IMR-90 (cell line): Measurements from ENCODE around the gene DYNC1LI2. TPM values are rescaled to one million over a fixed set of nuclear protein-coding genes. Genes with fewer than 3 reads are reported as not detected.

Experiments used
- ATAC-seq: fragments of 200-7000 bp; cut with Tn5 transposase; 2 replicates; pipeline ENCODE4 v1.9.1; 2020; ENCODE audit warnings: low read depth, mild to moderate bottlenecking, moderate library complexity
- BruUV-seq: library from RNA; stranded (reverse); fragments of 400-500 nt; replicated peaks from 2 replicates; lab custom pipeline; 2021; lab: Mats Ljungman, UMichigan
- CTCF ChIA-PET: fragments of 300-600 bp; formaldehyde crosslinking; extraction: SDS; loops from one replicate; lab custom pipeline; 2021; ENCODE audit warnings: antibody characterized with exemption; lab: Yijun Ruan, JAX
- POLR2A ChIA-PET: fragments of 300-600 bp; sonication (Branson Sonifier 250); formaldehyde crosslinking; loops from one replicate; lab custom pipeline; 2022; ENCODE audit warnings: antibody characterized with exemption; ENCODE audit not compliant: unreplicated experiment; lab: Charles Lee
- DNase-seq: peaks from one replicate; pipeline ENCODE4 v3.0.0; 2013
- H2AFZ ChIP-seq: replicated peaks from 2 replicates; pipeline ENCODE3; 2013; ENCODE audit warnings: low read length, mild to moderate bottlenecking; ENCODE audit not compliant: poor library complexity
- H2AK5ac ChIP-seq: 2 replicates; pipeline ENCODE4 v1.6.1; 2013; ENCODE audit warnings: low read depth, low read length, inconsistent platforms
- H2AK9ac ChIP-seq: replicated peaks from 2 replicates; pipeline ENCODE3; 2013; ENCODE audit warnings: mild to moderate bottlenecking, low read depth, low read length, moderate library complexity; ENCODE audit not compliant: poor library complexity
- H2BK120ac ChIP-seq: 2 replicates; pipeline ENCODE4 v1.6.1; 2013; ENCODE audit warnings: low read depth, low read length, inconsistent platforms
- H2BK15ac ChIP-seq: 3 replicates; pipeline ENCODE4 v1.6.1; 2013; ENCODE audit warnings: low read depth, low read length, inconsistent platforms
- H2BK20ac ChIP-seq: 2 replicates; pipeline ENCODE4 v1.6.1; 2013; ENCODE audit warnings: low read depth, mild to moderate bottlenecking, inconsistent platforms, low read length, moderate library complexity
- H2BK5ac ChIP-seq: 2 replicates; pipeline ENCODE4 v1.6.1; 2013; ENCODE audit warnings: mild to moderate bottlenecking, low read depth, low read length, inconsistent platforms; ENCODE audit not compliant: poor library complexity, severe bottlenecking
- H3K14ac ChIP-seq: replicated peaks from 2 replicates; pipeline ENCODE4 v1.6.1; 2013; ENCODE audit warnings: low read depth, low read length, inconsistent platforms
- H3K18ac ChIP-seq: 2 replicates; pipeline ENCODE4 v1.6.1; 2013; ENCODE audit warnings: low read depth, low read length, control low read depth
- H3K23ac ChIP-seq: 2 replicates; pipeline ENCODE4 v1.6.1; 2013; ENCODE audit warnings: low read depth, low read length, inconsistent platforms
- H3K27ac ChIP-seq: 2 replicates; pipeline ENCODE4 v1.5.1; 2013; ENCODE audit warnings: mild to moderate bottlenecking, control low read depth, low read length; ENCODE audit not compliant: insufficient read depth
- H3K27me3 ChIP-seq: 2 replicates; pipeline ENCODE4 v1.6.1; 2013; ENCODE audit warnings: low read length; ENCODE audit not compliant: control insufficient read depth, insufficient read depth
- H3K36me3 ChIP-seq: 2 replicates; pipeline ENCODE4 v1.6.1; 2013; ENCODE audit warnings: low read length, mixed read lengths; ENCODE audit not compliant: control insufficient read depth, insufficient read depth
- H3K4ac ChIP-seq: 2 replicates; pipeline ENCODE4 v1.6.1; 2013; ENCODE audit warnings: low read depth, low read length, inconsistent platforms
- H3K4me1 ChIP-seq: 2 replicates; pipeline ENCODE4 v1.6.1; 2013; ENCODE audit warnings: low read length, mixed read lengths; ENCODE audit not compliant: control insufficient read depth, insufficient read depth
- H3K4me2 ChIP-seq: 2 replicates; pipeline ENCODE4 v1.6.1; 2013; ENCODE audit warnings: low read depth, mild to moderate bottlenecking, control low read depth, low read length, moderate library complexity
- H3K4me3 ChIP-seq: 2 replicates; pipeline ENCODE4 v1.5.1; 2013; ENCODE audit warnings: low read depth, mild to moderate bottlenecking, control low read depth, low read length, moderate library complexity; ENCODE audit not compliant: insufficient read depth
- H3K56ac ChIP-seq: 2 replicates; pipeline ENCODE4 v1.6.1; 2013; ENCODE audit warnings: low read length, inconsistent platforms; ENCODE audit not compliant: insufficient read depth; ENCODE audit errors: extremely low read depth
- H3K79me1 ChIP-seq, 2 experiments: 2 replicates each; pipeline ENCODE4 v1.6.1; 2013; ENCODE audit warnings: low read length in 2 of 2, inconsistent platforms in 1 of 2, low read depth in 1 of 2
- H3K9ac ChIP-seq: 2 replicates; pipeline ENCODE4 v1.6.1; 2013; ENCODE audit warnings: low read depth, low read length, control low read depth
- H3K9me1 ChIP-seq: 2 replicates; pipeline ENCODE4 v1.6.1; 2013; ENCODE audit warnings: low read length, inconsistent platforms; ENCODE audit not compliant: insufficient read depth
- H3K9me3 ChIP-seq: 2 replicates; pipeline ENCODE4 v1.6.1; 2013; ENCODE audit warnings: low read length; ENCODE audit not compliant: control insufficient read depth, insufficient read depth
- H4K20me1 ChIP-seq: 2 replicates; pipeline ENCODE4 v1.6.1; 2013; ENCODE audit warnings: low read length, inconsistent platforms; ENCODE audit not compliant: insufficient read depth
- H4K5ac ChIP-seq: 2 replicates; pipeline ENCODE4 v1.6.1; 2013; ENCODE audit warnings: mild to moderate bottlenecking, low read depth, low read length, control low read depth
- H4K8ac ChIP-seq, 2 experiments: 2 replicates each; pipeline ENCODE4 v1.6.1; 2013; ENCODE audit warnings: low read depth in 2 of 2, low read length in 2 of 2, control low read depth in 1 of 2, inconsistent platforms in 1 of 2
- H4K91ac ChIP-seq: 2 replicates; pipeline ENCODE4 v1.6.1; 2013; ENCODE audit warnings: low read depth, low read length, inconsistent platforms; ENCODE audit not compliant: insufficient read depth
- BHLHE40 ChIP-seq: fragments of 150-350 bp; IDR thresholded peaks from 2 replicates; pipeline ENCODE4 v1.6.1; 2016; ENCODE audit warnings: mild to moderate bottlenecking, low read depth, low read length
- CEBPB ChIP-seq: IDR thresholded peaks from 2 replicates; pipeline ENCODE4 v1.6.1; 2012; ENCODE audit warnings: low read depth, low read length, improper control_type of control experiment
- CHD1 ChIP-seq: IDR thresholded peaks from 2 replicates; pipeline ENCODE4 v1.6.1; 2012; ENCODE audit warnings: low read depth, low read length, improper control_type of control experiment
- CTCF ChIP-seq: conservative IDR thresholded peaks from 2 replicates; pipeline ENCODE4 v1.5.1; 2012; ENCODE audit warnings: mild to moderate bottlenecking, low read depth, low read length, improper control_type of control experiment
- FOS ChIP-seq: fragments of 150-350 bp; IDR thresholded peaks from 2 replicates; pipeline ENCODE4 v1.6.1; 2016; ENCODE audit warnings: low read depth, low read length
- MAFK ChIP-seq: IDR thresholded peaks from 2 replicates; pipeline ENCODE4 v1.6.1; 2012; ENCODE audit warnings: low read depth, low read length, improper control_type of control experiment
- MAZ ChIP-seq: IDR thresholded peaks from 2 replicates; pipeline ENCODE4 v1.6.1; 2012; ENCODE audit warnings: low read depth, mild to moderate bottlenecking, low read length, improper control_type of control experiment, moderate library complexity, borderline replicate concordance
- MXI1 ChIP-seq: IDR thresholded peaks from 2 replicates; pipeline ENCODE4 v1.6.1; 2012; ENCODE audit warnings: low read depth, mild to moderate bottlenecking, low read length, moderate library complexity, borderline replicate concordance
- NFE2L2 ChIP-seq: fragments of 150-350 bp; IDR thresholded peaks from 2 replicates; pipeline ENCODE4 v1.6.1; 2016; ENCODE audit warnings: low read depth, mild to moderate bottlenecking, low read length
- POLR2A ChIP-seq: IDR thresholded peaks from 2 replicates; pipeline ENCODE4 v1.6.1; 2012; ENCODE audit warnings: mild to moderate bottlenecking, low read depth, low read length
- RAD21 ChIP-seq: IDR thresholded peaks from 2 replicates; pipeline ENCODE4 v1.6.1; 2012; ENCODE audit warnings: low read length, improper control_type of control experiment
- RCOR1 ChIP-seq: IDR thresholded peaks from 2 replicates; pipeline ENCODE4 v1.6.1; 2012; ENCODE audit warnings: mild to moderate bottlenecking, low read length, improper control_type of control experiment; ENCODE audit not compliant: insufficient replicate concordance
- RFX5 ChIP-seq: IDR thresholded peaks from 2 replicates; pipeline ENCODE4 v1.8.0; 2012; ENCODE audit warnings: low read depth, mild to moderate bottlenecking, low read length, moderate library complexity
- SMC3 ChIP-seq: fragments of 150-350 bp; IDR thresholded peaks from 2 replicates; pipeline ENCODE4 v1.6.1; 2016; ENCODE audit warnings: low read depth, mild to moderate bottlenecking, antibody characterized with exemption, low read length, moderate library complexity
- WGBS, 2 experiments: methylation state at CpG; one replicate each; pipeline versions ENCODE4 v1.1.5 to v1.1.7; 2013; ENCODE audit warnings: missing lambda C conversion rate in 2 of 2; ENCODE audit not compliant: insufficient read length in 1 of 2; ENCODE audit errors: extremely low coverage in 2 of 2; 5-methylcytosine and 5-hydroxymethylcytosine counted together
- dilution Hi-C: fragments of 300-500 bp; cut with HindIII; formaldehyde crosslinking; loops from one replicate; pipeline ENCODE4 v1.14.3; 2018; ENCODE audit warnings: low sequenced_read_pairs; ENCODE audit not compliant: unreplicated experiment
- in situ Hi-C: fragments of 300-500 bp; cut with MboI; formaldehyde crosslinking; loops from 3 replicates; pipeline ENCODE4 v1.14.3; 2019; ENCODE audit warnings: low sequenced_read_pairs, inconsistent platforms, mixed read lengths
- intact Hi-C: fragments of 100-400 bp; cut with micrococcal nuclease; formaldehyde crosslinking; loops from 2 replicates; pipeline ENCODE4 v1.10.0; 2022
- polyA plus RNA-seq, 3 experiments: library from polyadenylated mRNA; depleted of rRNA; stranded (reverse); fragments of >200 nt; gene quantifications; 2 replicates each; pipeline ENCODE4 v1.2.3, GENCODE V29; 2012; ENCODE audit warnings: low replicate concordance in 1 of 3
- total RNA-seq: library from RNA; depleted of rRNA; stranded (reverse); fragments of >200 nt; gene quantifications from 2 replicates; pipeline ENCODE4 v1.2.3, GENCODE V29; 2012
- TF ChIP-seq, protein P1 (sequence below): fragments of 150-350 bp; IDR thresholded peaks from 2 replicates; pipeline ENCODE4 v1.6.1; 2016; ENCODE audit warnings: low read depth, mild to moderate bottlenecking, low read length, moderate library complexity, borderline replicate concordance
- TF ChIP-seq, protein P2 (sequence below): fragments of 150-350 bp; IDR thresholded peaks from 2 replicates; pipeline ENCODE4 v1.6.1; 2017; ENCODE audit warnings: mild to moderate bottlenecking, antibody characterized with exemption, low read length, low read depth

The DYNC1LI2 gene
- total and polyA plus RNA-seq, 2 of the 4 experiments (the other 2 are of a cell fraction) = 65.3 to 88.4 TPM

GRCh38 chr16:66693149-66693548 is 58.3 kb downstream of the DYNC1LI2 start:
- no peak overlapping the region for H3K9ac ChIP-seq
- no peak overlapping the region for H2BK5ac ChIP-seq
- in situ Hi-C loops (no loop called here), dilution Hi-C loops (no loop called here), intact Hi-C loops (no loop called here)
- H2BK120ac ChIP-seq = no peak overlapping the region
- TF ChIP-seq FOS = no peak
- TF ChIP-seq SMC3 = no peak
- TF ChIP-seq POLR2A = no peak
- no peak for TF ChIP-seq RAD21
- TF ChIP-seq, protein P1, sequence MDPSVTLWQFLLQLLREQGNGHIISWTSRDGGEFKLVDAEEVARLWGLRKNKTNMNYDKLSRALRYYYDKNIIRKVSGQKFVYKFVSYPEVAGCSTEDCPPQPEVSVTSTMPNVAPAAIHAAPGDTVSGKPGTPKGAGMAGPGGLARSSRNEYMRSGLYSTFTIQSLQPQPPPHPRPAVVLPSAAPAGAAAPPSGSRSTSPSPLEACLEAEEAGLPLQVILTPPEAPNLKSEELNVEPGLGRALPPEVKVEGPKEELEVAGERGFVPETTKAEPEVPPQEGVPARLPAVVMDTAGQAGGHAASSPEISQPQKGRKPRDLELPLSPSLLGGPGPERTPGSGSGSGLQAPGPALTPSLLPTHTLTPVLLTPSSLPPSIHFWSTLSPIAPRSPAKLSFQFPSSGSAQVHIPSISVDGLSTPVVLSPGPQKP = no peak
- no peak for TF ChIP-seq CTCF
- TF ChIP-seq RFX5 = no peak
- no peak for TF ChIP-seq CHD1
- TF ChIP-seq BHLHE40 = no peak
- no peak for TF ChIP-seq RCOR1
- no peak for TF ChIP-seq CEBPB
- TF ChIP-seq, protein P2, sequence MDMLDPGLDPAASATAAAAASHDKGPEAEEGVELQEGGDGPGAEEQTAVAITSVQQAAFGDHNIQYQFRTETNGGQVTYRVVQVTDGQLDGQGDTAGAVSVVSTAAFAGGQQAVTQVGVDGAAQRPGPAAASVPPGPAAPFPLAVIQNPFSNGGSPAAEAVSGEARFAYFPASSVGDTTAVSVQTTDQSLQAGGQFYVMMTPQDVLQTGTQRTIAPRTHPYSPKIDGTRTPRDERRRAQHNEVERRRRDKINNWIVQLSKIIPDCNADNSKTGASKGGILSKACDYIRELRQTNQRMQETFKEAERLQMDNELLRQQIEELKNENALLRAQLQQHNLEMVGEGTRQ = no peak
- no peak for TF ChIP-seq NFE2L2
- no peak for TF ChIP-seq MAZ
- no peak for TF ChIP-seq MAFK
- no peak for TF ChIP-seq MXI1
- H2BK20ac ChIP-seq = no peak overlapping the region
- BruUV-seq = no TSS peak
- H3K36me3 ChIP-seq = no peaks in the 10 kb centered on the region
- ATAC-seq (no peak), DNase-seq (no peak)
- no peak overlapping the region for H2BK15ac ChIP-seq
- H3K18ac ChIP-seq = no peak overlapping the region
- no peak overlapping the region for H3K56ac ChIP-seq
- peaks cover 7% of the 10 kb centered on the region for H4K20me1 ChIP-seq
- H4K5ac ChIP-seq = no peak overlapping the region
- H3K9me3 ChIP-seq = no peaks in the 10 kb centered on the region
- no peak overlapping the region for H3K4ac ChIP-seq
- H2AK5ac ChIP-seq = no peak overlapping the region
- no peak overlapping the region for H2AFZ ChIP-seq
- no peak overlapping the region for H2AK9ac ChIP-seq
- H3K4me3 ChIP-seq = no peak overlapping the region
- no peak overlapping the region for H3K4me2 ChIP-seq
- POLR2A ChIA-PET = no interaction called here
- 95% methylated on average over 2 of the region's 4 CpGs; no CpG with 5 or more reads in 1 of the 2 experiments for WGBS, 2 experiments
- H3K27ac ChIP-seq = no peak overlapping the region
- H3K79me1 ChIP-seq = peaks cover 6 to 21% of the 10 kb centered on the region in 2 experiments
- H3K4me1 ChIP-seq = peaks cover 7% of the 10 kb centered on the region; the same call in 1 of the 2 replicates
- H3K14ac ChIP-seq = no peak overlapping the region
- no peak overlapping the region for H4K91ac ChIP-seq
- peaks cover 12% of the 10 kb centered on the region; the same call in 1 of the 2 replicates for H3K27me3 ChIP-seq
- no peak overlapping the region for H3K23ac ChIP-seq
- CTCF ChIA-PET = no interaction called here
- H4K8ac ChIP-seq = no peak overlapping the region
- no peaks in the 10 kb centered on the region for H3K9me1 ChIP-seq
